Measurements from ENCODE around the gene EGLN3. TPM values are rescaled to one million over a fixed set of nuclear protein-coding genes. Genes with fewer than 3 reads are reported as not detected.

Gene EGLN3
- total RNA-seq, 1 experiment from 2014 or later = 20.0 TPM

DNA sequence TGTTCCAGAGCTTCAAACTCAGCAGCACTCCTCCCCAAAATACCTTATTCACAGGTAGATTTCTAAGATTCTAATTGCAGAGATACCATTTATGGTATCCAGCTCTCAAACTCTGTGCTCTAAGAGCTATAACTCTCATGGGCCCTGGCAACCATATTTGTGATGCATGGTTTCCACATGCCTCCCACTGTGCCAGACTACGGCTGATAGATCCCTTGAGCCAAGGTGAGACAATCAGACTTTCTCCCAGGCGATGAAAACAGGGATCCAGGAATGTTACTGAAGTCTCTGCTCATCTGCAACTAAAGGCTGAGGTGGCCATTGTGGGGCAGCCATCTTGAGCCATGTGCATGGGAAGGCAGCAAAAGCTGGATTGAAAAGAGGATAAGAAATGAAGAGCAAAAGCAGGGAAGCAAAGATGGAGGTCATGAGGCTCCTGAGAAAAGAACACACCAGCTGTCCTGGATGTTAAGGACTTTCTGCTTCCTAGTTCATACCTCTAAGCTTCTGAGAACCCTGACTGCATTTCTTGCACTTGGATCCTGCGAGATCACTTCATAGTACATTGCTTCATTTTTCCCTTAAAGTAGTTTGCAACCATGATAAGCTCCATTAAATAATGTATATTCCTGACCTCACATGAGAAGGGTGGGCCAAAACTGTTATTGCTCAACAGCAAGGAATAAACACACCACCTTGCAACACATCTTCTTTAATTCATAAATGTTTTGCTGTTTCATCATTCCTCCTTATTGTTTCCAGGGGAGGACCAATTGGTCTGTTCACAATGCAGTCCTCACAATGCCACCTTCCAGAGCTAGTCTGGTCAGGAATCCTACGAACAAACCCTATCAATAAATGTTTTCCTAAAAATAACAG, 5.4 kb downstream of the EGLN3 start:
- ChIA-PET CTCF (interaction anchor here (1.7 kb wide), 1 partner anchor 96 kb away, joined by 7 read pairs; no protein-coding TSS in a partner anchor), POLR2A (interaction anchor here (0.7 kb wide), 1 partner anchor 8 kb away, joined by 3 read pairs; no protein-coding TSS in a partner anchor)
- Mint-ChIP-seq H3K27me3 (ENCODE audit: low read depth) (peaks cover 13% of the 10 kb centered on the region), H3K27ac (0 out of 2 replicates have a peak overlapping the region, but pooled peaks have one; percentile 46), H3K9me3 (no peaks in the 10 kb centered on the region), H3K4me3 (no peak overlapping the region), H3K36me3 (peaks cover 15% of the 10 kb centered on the region), H3K4me1 (peaks cover 65% of the 10 kb centered on the region)
- no peak for ATAC-seq
- DNase-seq (ENCODE audit: low spot score) = no peak
- TF ChIP-seq, protein P1, sequence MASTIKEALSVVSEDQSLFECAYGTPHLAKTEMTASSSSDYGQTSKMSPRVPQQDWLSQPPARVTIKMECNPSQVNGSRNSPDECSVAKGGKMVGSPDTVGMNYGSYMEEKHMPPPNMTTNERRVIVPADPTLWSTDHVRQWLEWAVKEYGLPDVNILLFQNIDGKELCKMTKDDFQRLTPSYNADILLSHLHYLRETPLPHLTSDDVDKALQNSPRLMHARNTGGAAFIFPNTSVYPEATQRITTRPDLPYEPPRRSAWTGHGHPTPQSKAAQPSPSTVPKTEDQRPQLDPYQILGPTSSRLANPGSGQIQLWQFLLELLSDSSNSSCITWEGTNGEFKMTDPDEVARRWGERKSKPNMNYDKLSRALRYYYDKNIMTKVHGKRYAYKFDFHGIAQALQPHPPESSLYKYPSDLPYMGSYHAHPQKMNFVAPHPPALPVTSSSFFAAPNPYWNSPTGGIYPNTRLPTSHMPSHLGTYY (CRISPR knock-in tag; IDR thresholded peaks at IDR 0.05) = no peak
- TF ChIP-seq TEAD4 (CRISPR knock-in tag; IDR thresholded peaks at IDR 0.05) = no peak
- TF ChIP-seq CREM (CRISPR knock-in tag; IDR thresholded peaks at IDR 0.05) = no peak
- TF ChIP-seq SMAD3 (CRISPR knock-in tag; IDR thresholded peaks at IDR 0.05; ENCODE audit: borderline replicate concordance) = no peak
- TF ChIP-seq TCF7 (CRISPR knock-in tag; IDR thresholded peaks at IDR 0.05; ENCODE audit: low read depth) = no peak
- no peak for TF ChIP-seq RELA (CRISPR knock-in tag; IDR thresholded peaks at IDR 0.05; ENCODE audit: borderline replicate concordance)
- TF ChIP-seq NFATC4 (CRISPR knock-in tag; IDR thresholded peaks at IDR 0.05) = no peak
- TF ChIP-seq CREB1 (CRISPR knock-in tag; IDR thresholded peaks at IDR 0.05) = no peak
- TF ChIP-seq ZNF263 (CRISPR knock-in tag; IDR thresholded peaks at IDR 0.05; ENCODE audit: low read depth) = no peak
- TF ChIP-seq, protein P2, sequence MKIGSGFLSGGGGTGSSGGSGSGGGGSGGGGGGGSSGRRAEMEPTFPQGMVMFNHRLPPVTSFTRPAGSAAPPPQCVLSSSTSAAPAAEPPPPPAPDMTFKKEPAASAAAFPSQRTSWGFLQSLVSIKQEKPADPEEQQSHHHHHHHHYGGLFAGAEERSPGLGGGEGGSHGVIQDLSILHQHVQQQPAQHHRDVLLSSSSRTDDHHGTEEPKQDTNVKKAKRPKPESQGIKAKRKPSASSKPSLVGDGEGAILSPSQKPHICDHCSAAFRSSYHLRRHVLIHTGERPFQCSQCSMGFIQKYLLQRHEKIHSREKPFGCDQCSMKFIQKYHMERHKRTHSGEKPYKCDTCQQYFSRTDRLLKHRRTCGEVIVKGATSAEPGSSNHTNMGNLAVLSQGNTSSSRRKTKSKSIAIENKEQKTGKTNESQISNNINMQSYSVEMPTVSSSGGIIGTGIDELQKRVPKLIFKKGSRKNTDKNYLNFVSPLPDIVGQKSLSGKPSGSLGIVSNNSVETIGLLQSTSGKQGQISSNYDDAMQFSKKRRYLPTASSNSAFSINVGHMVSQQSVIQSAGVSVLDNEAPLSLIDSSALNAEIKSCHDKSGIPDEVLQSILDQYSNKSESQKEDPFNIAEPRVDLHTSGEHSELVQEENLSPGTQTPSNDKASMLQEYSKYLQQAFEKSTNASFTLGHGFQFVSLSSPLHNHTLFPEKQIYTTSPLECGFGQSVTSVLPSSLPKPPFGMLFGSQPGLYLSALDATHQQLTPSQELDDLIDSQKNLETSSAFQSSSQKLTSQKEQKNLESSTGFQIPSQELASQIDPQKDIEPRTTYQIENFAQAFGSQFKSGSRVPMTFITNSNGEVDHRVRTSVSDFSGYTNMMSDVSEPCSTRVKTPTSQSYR (CRISPR knock-in tag; IDR thresholded peaks at IDR 0.05) = no peak
- TF ChIP-seq NR3C1 (CRISPR knock-in tag; conservative IDR thresholded peaks at IDR 0.05; ENCODE audit: low read depth) = no peak
- TF ChIP-seq ZNF317 (CRISPR knock-in tag; IDR thresholded peaks at IDR 0.05; ENCODE audit: borderline replicate concordance, low read depth) = no peak
- TF ChIP-seq, protein P3, sequence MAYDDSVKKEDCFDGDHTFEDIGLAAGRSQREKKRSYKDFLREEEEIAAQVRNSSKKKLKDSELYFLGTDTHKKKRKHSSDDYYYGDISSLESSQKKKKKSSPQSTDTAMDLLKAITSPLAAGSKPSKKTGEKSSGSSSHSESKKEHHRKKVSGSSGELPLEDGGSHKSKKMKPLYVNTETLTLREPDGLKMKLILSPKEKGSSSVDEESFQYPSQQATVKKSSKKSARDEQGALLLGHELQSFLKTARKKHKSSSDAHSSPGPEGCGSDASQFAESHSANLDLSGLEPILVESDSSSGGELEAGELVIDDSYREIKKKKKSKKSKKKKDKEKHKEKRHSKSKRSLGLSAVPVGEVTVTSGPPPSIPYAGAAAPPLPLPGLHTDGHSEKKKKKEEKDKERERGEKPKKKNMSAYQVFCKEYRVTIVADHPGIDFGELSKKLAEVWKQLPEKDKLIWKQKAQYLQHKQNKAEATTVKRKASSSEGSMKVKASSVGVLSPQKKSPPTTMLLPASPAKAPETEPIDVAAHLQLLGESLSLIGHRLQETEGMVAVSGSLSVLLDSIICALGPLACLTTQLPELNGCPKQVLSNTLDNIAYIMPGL (CRISPR knock-in tag; IDR thresholded peaks at IDR 0.05) = no peak
- TF ChIP-seq, protein P4, sequence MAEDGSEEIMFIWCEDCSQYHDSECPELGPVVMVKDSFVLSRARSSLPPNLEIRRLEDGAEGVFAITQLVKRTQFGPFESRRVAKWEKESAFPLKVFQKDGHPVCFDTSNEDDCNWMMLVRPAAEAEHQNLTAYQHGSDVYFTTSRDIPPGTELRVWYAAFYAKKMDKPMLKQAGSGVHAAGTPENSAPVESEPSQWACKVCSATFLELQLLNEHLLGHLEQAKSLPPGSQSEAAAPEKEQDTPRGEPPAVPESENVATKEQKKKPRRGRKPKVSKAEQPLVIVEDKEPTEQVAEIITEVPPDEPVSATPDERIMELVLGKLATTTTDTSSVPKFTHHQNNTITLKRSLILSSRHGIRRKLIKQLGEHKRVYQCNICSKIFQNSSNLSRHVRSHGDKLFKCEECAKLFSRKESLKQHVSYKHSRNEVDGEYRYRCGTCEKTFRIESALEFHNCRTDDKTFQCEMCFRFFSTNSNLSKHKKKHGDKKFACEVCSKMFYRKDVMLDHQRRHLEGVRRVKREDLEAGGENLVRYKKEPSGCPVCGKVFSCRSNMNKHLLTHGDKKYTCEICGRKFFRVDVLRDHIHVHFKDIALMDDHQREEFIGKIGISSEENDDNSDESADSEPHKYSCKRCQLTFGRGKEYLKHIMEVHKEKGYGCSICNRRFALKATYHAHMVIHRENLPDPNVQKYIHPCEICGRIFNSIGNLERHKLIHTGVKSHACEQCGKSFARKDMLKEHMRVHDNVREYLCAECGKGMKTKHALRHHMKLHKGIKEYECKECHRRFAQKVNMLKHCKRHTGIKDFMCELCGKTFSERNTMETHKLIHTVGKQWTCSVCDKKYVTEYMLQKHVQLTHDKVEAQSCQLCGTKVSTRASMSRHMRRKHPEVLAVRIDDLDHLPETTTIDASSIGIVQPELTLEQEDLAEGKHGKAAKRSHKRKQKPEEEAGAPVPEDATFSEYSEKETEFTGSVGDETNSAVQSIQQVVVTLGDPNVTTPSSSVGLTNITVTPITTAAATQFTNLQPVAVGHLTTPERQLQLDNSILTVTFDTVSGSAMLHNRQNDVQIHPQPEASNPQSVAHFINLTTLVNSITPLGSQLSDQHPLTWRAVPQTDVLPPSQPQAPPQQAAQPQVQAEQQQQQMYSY (CRISPR knock-in tag; IDR thresholded peaks at IDR 0.05) = no peak
- TF ChIP-seq, protein P5, sequence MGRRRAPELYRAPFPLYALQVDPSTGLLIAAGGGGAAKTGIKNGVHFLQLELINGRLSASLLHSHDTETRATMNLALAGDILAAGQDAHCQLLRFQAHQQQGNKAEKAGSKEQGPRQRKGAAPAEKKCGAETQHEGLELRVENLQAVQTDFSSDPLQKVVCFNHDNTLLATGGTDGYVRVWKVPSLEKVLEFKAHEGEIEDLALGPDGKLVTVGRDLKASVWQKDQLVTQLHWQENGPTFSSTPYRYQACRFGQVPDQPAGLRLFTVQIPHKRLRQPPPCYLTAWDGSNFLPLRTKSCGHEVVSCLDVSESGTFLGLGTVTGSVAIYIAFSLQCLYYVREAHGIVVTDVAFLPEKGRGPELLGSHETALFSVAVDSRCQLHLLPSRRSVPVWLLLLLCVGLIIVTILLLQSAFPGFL (CRISPR knock-in tag; IDR thresholded peaks at IDR 0.05; ENCODE audit: borderline replicate concordance) = no peak
- TF ChIP-seq CBFB (CRISPR knock-in tag; IDR thresholded peaks at IDR 0.05; ENCODE audit: low read depth) = no peak
